Vein endothelial cell (primary cell): ENCODE measurements around the gene ANKRD44. TPM values are rescaled to one million over a fixed set of nuclear protein-coding genes. Genes with fewer than 3 reads are reported as not detected.

ENCODE experiments used
- total RNA-seq: library from RNA; depleted of rRNA; stranded (reverse); fragments of >200 nt; gene quantifications from 2 replicates; pipeline ENCODE4 v1.2.3, GENCODE V29; 2012

ANKRD44 gene
- 5.9 and 39.5 TPM in 2 replicates for total RNA-seq

GRCh38 chr2:197310271-197310985 lies at the start of gene ANKRD44:
Gene ANKRD44, minus strand, starts transcription at chr2:197310780. Its CDS starts 176 bp downstream, at chr2:197310604.

Other genes with a start within 250 kb of the ANKRD44 start
- 209 and 271 TPM in 2 replicates for gene SF3B1, start 124.2 kb upstream of the ANKRD44 start, total RNA-seq
- gene COQ10B, start 142.8 kb upstream of the ANKRD44 start, total RNA-seq = 25.8 and 28.9 TPM in 2 replicates
- gene HSPD1, start 189.1 kb upstream of the ANKRD44 start, total RNA-seq = 148 and 205 TPM in 2 replicates
- 61.1 and 82.3 TPM in 2 replicates for gene HSPE1, start 189.6 kb upstream of the ANKRD44 start, total RNA-seq
- 33.3 and 48.6 TPM in 2 replicates for gene MOB4, start 205.3 kb upstream of the ANKRD44 start, total RNA-seq